AG04449 (cell line): ENCODE measurements around the gene BMP7.

Experiments used
- CTCF ChIA-PET: fragments of 350-600 bp; formaldehyde crosslinking; extraction: SDS; loops from one replicate; lab custom pipeline; 2021; ENCODE audit warnings: antibody characterized with exemption; lab: Yijun Ruan, JAX
- POLR2A ChIA-PET: fragments of 400-600, 350-600 bp; formaldehyde crosslinking; extraction: SDS; loops from one replicate; lab custom pipeline; 2020; ENCODE audit warnings: antibody characterized with exemption, inconsistent platforms; lab: Yijun Ruan, JAX
- DNase-seq: peaks from one replicate; pipeline ENCODE4 v3.0.0-alpha.2; 2010; ENCODE audit warnings: low read depth, low spot score
- H3K4me3 ChIP-seq: 2 replicates; pipeline ENCODE4 v1.5.1; 2011; ENCODE audit warnings: low read depth, mild to moderate bottlenecking, control low read depth, low read length
- TF ChIP-seq, protein P1 (sequence below): IDR thresholded peaks from one replicate; pipeline ENCODE4 v1.5.1; 2011; ENCODE audit warnings: mild to moderate bottlenecking, moderate library complexity, low read length, control low read depth, inconsistent platforms; ENCODE audit not compliant: insufficient read depth; ENCODE audit errors: missing control alignments

Gene BMP7

DNA sequence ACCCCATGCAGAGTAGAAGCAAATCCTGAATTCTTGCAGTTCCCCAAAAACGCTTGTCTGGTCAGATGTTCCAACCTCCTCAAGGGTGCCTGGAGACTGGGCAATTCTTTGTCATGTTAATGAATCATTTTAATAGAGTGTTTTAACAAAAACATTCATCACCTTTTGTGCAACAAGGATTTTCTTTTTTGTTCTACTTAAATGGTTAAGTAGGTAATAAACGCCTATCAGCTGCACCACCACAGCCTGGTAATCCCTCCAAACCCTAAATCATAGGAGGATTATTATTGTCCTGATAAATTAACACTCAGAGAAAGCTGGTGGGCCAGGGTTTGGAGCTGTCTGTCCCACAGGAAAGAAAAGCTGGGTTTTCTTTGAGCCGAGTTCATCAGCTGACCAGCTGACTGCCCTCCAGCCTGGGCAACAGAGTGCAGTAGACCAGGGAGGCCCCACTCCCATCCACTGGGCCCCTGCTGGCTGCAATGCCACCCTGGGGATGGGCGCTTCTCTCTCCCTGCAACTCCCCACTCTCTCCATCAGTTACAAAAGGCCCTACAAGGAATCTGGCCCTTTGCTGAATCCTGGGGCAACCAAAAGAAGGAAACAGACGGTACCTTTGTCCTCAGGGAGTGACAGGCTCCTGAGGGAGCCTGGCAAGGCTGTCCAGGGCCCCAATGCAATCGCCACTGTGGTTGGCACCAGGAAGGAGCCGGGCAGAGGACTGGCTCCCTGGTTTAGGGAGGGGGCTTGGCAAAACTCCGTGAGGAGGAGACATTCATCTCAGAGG, 23.1 kb upstream of the BMP7 start:
- POLR2A ChIA-PET, result no interaction called here
- no peak for DNase-seq
- TF ChIP-seq, protein P1, sequence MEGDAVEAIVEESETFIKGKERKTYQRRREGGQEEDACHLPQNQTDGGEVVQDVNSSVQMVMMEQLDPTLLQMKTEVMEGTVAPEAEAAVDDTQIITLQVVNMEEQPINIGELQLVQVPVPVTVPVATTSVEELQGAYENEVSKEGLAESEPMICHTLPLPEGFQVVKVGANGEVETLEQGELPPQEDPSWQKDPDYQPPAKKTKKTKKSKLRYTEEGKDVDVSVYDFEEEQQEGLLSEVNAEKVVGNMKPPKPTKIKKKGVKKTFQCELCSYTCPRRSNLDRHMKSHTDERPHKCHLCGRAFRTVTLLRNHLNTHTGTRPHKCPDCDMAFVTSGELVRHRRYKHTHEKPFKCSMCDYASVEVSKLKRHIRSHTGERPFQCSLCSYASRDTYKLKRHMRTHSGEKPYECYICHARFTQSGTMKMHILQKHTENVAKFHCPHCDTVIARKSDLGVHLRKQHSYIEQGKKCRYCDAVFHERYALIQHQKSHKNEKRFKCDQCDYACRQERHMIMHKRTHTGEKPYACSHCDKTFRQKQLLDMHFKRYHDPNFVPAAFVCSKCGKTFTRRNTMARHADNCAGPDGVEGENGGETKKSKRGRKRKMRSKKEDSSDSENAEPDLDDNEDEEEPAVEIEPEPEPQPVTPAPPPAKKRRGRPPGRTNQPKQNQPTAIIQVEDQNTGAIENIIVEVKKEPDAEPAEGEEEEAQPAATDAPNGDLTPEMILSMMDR, result no peak
- CTCF ChIA-PET, result no interaction called here
- H3K4me3 ChIP-seq, result no peak overlapping the region

DNA sequence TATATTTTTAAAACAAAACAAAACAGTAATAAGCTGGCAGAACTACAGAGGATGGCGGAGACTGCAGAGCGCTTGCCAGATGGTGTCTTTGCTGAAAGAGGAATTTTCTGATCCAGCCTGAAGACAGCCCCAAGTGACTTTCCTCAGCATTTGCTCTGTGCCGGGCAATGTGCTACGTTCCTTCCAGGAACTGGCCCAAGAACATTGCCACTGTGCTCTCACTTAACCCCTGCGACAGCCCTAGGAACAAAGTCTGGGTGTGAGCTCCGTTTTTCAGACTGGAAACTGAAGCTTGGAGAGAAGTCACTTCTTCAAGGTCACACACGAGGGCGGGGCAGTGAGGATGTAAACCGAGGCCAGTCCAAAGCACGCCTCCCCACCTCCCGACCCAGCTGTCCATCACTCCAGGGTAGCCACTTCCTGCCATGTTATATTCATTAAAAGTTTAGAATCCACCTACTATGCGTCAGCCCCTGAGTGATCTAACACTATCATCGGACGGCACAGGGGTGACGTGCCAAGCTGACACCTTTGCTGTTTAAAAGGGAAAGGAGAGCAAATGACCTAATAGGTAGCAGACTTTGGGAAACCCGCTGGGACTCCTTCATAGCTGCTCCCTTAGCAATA, 22.3 kb upstream of the BMP7 start:
- no peak overlapping the region for H3K4me3 ChIP-seq
- ChIA-PET CTCF (no interaction called here), POLR2A (no interaction called here)
- TF ChIP-seq, protein P1, result no peak
- DNase-seq, result no peak

DNA sequence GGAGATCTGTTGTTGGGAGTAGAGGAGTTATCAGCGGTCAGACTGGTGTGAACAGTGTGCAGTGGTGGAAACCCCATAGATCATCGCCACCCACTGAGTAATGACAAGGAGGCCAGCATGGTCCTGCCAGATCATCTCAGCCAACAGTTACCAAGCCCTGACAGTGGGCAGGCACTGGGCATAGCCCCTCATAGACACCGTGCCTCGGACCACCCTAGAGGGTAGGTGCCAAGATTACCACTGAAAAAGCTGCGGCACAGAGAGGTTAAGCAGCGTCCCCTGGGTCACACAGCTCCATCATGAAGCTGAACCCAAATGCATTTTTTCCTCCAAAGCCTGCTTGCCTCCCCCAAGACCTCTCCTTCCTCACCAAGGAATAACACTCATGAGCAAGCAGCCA, 21.5 kb upstream of the BMP7 start:
- TF ChIP-seq, protein P1, result no peak
- H3K4me3 ChIP-seq, result no peak overlapping the region
- POLR2A ChIA-PET, result no interaction called here
- DNase-seq, result no peak
- CTCF ChIA-PET, result interaction anchor here (1.0 kb wide), 1 partner anchor 58 kb away, joined by 3 read pairs; no protein-coding TSS in a partner anchor

DNA sequence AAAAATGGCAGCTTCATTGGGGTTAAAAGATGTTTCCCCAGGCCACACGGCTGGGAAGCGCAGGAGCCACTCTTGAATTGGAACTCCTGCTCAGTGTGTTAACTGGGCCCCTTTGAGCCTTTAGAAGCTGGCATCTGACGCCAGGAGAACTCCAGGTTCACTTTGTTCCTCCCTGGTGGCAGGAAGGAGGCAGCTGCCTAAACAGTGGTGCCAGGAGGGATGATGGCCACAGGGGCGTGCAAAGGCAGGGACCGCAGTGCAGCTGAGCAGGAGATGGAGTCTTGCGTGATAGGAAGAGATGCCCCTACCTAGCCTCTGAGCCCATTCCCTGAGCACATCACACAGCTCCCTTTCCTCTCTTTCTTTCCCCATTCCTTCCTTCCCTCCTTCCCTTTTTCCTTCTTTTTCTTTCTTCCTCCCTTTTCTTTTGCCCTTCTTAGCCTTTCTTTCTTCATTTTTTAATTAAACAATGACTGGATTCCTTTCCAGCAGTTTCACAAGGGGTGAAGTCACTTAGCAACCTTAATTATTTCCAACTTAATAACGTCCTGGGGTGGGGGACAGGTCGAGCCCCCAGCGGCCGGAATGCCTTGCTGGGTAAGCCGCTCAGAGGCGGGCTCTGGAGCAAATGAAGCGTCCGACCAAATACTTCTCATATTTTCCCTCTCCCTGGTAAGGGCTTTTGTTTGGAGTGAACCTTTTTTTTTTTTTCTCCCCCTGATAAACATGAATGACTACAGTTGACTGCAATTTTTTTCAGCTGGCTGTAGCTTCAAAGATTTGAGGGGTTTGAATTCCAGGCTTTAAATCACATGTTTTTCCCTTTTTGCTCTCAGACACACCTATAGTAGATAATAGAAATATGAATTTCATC, 20.8 kb upstream of the BMP7 start:
- POLR2A ChIA-PET, result no interaction called here

DNA sequence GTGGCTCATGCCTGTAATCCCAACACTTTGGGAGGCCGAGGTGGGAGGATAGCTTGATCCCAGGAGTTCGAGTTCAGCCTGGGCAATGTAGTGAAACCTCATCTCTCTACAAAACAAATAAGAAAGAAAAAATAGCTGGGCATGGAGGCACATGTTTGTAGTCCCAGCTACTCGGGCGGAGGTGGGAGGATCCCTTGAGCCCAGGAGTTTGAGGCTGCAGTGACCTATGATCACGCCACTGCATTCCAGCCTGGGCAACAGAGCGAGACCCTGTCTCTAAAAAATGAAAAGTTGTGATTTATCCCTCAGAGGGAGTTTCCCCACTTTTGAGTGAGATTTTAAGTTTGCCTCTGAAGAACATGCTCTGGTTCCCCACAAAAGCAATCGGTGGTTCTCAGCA, 17.4 kb upstream of the BMP7 start:
- no peak for DNase-seq
- CTCF ChIA-PET, result no interaction called here
- no peak overlapping the region for H3K4me3 ChIP-seq
- TF ChIP-seq, protein P1, result no peak
- POLR2A ChIA-PET, result no interaction called here

More for the DNA sequence above, 20.8 kb upstream of the BMP7 start:
- CTCF ChIA-PET, result interaction anchor here (1.0 kb wide), 1 partner anchor 59 kb away, joined by 3 read pairs; no protein-coding TSS in a partner anchor
- DNase-seq, result no peak
- H3K4me3 ChIP-seq, result no peak overlapping the region
- TF ChIP-seq, protein P1, result no peak
